ENCODE results near the gene ZCCHC17.
A peak's percentile ranks its signal among the peaks of the same experiment; 100 is the strongest.

The ZCCHC17 gene

GRCh38 chr1:31396633-31397351 is 100.0 kb downstream of the ZCCHC17 start:
- DNase-seq: no peak

GRCh38 chr1:31397360-31398095 is 100.7 kb downstream of the ZCCHC17 start:
- DNase-seq: peak; percentile 37

- no peak for DNase-seq
These were observed 101.4 kb downstream of the ZCCHC17 start for GRCh38 chr1:31398246-31398645.

- no peak for DNase-seq
These were observed 103.1 kb downstream of the ZCCHC17 start for GRCh38 chr1:31399976-31400375.

GRCh38 chr1:31400393-31400792 is 103.6 kb downstream of the ZCCHC17 start:
- DNase-seq: no peak

GRCh38 chr1:31401241-31401640 is 104.4 kb downstream of the ZCCHC17 start:
- DNase-seq: no peak

- DNase-seq: no peak
These were observed 108.9 kb downstream of the ZCCHC17 start for GRCh38 chr1:31405578-31406245.

- no peak for DNase-seq
These were observed 110.3 kb downstream of the ZCCHC17 start for GRCh38 chr1:31407029-31407626.

- no peak for DNase-seq
These were observed 112.0 kb downstream of the ZCCHC17 start for GRCh38 chr1:31408788-31409318.

- no peak for DNase-seq
These were observed 113.4 kb downstream of the ZCCHC17 start for GRCh38 chr1:31409946-31410858.

- no peak for DNase-seq
These were observed 114.0 kb downstream of the ZCCHC17 start for GRCh38 chr1:31410871-31411270.

GRCh38 chr1:31412205-31412604 is 115.4 kb downstream of the ZCCHC17 start:
- DNase-seq: no peak

- DNase-seq: no peak
These were observed 116.0 kb downstream of the ZCCHC17 start, which contains the start of gene SERINC2 for GRCh38 chr1:31412732-31413404. Gene SERINC2 (plus strand): TSS chr1:31413213. CDS start chr1:31413266, 53 bp downstream.

GRCh38 chr1:31413405-31414001 is 116.7 kb downstream of the ZCCHC17 start:
- peak; percentile 16 for DNase-seq

All from GOT3 (cell line).